DMS153 treated with DMSO at 0.1 percent for 48 hours (cell line): ENCODE data around the gene CASP9.
"Not testable (repeated sequence)": the region's sequence is repeated elsewhere in the genome, so short reads cannot be mapped to it uniquely, and the experiment has no call there.

Source experiments
- DNase-seq: peaks from one replicate; lab custom pipeline; 2025; ENCODE audit not compliant: unreplicated experiment; lab: John Stamatoyannopoulos, UW

The CASP9 gene

GRCh38 chr1:15526021-15526489 lies 2.0 kb upstream of the CASP9 start:
- no peak for DNase-seq

GRCh38 chr1:15525050-15526020 lies 1.3 kb upstream of the CASP9 start:
- no peak for DNase-seq

GRCh38 chr1:15524283-15525049 lies 451 bp upstream of the CASP9 start:
- peak; percentile 97 for DNase-seq

- peak; percentile 30 for DNase-seq
Measured at GRCh38 chr1:15523104-15524020, 653 bp downstream of the CASP9 start.

- no peak for DNase-seq
Measured at GRCh38 chr1:15522551-15522950, 1.5 kb downstream of the CASP9 start.

- DNase-seq: not testable (repeated sequence)
Measured at GRCh38 chr1:15521206-15521906, 2.7 kb downstream of the CASP9 start.

GRCh38 chr1:15519625-15520024 lies 4.4 kb downstream of the CASP9 start:
- no peak for DNase-seq

GRCh38 chr1:15515022-15515663 lies 8.9 kb downstream of the CASP9 start:
- DNase-seq: no peak

- DNase-seq: not testable (repeated sequence)
Measured at GRCh38 chr1:15514557-15514956, 9.5 kb downstream of the CASP9 start.

GRCh38 chr1:15513919-15514318 lies 10.1 kb downstream of the CASP9 start:
- no peak for DNase-seq

GRCh38 chr1:15513192-15513591 lies 10.8 kb downstream of the CASP9 start:
- DNase-seq: no peak

- DNase-seq: no peak
Measured at GRCh38 chr1:15510611-15511405, 13.2 kb downstream of the CASP9 start.

- DNase-seq: no peak
Measured at GRCh38 chr1:15509586-15509985, 14.4 kb downstream of the CASP9 start.

- no peak for DNase-seq
Measured at GRCh38 chr1:15508700-15509487, 15.1 kb downstream of the CASP9 start.

- no peak for DNase-seq
Measured at GRCh38 chr1:15507278-15507677, 16.7 kb downstream of the CASP9 start.

GRCh38 chr1:15506831-15507230 lies 17.2 kb downstream of the CASP9 start:
- DNase-seq: no peak

- no peak for DNase-seq
Measured at GRCh38 chr1:15504436-15504835, 19.6 kb downstream of the CASP9 start.
